ENCODE measurements around the gene KIAA0040. TPM values are rescaled to one million over a fixed set of nuclear protein-coding genes. Genes with fewer than 3 reads are reported as not detected.

The KIAA0040 gene
- total and polyA plus RNA-seq, 2 donors (not counting 1 experiment from before 2014, with no cell fraction given) = 93.6 to 106 TPM

GRCh38 chr1:175169286-175170018 lies 23.1 kb downstream of the KIAA0040 start:
- POLR2A ChIA-PET = no interaction called here
- Histone ChIP-seq H3K27ac (ENCODE audit: low read length in 2 of 2) (peak overlapping the region in 1 of 2 donors; percentile 40), H3K4me2 (replicated peaks; ENCODE audit: low read depth, low read length, poor library complexity, severe bottlenecking) (no peak overlapping the region), H3K9ac (ENCODE audit: low read length) (no peak overlapping the region), H3K27me3 (replicated peaks in 1 of 4; ENCODE audit: control extremely low read depth in 1 of 4, control insufficient read depth in 3 of 4, insufficient read depth in 4 of 4, low read length in 3 of 4) (no peaks in the 10 kb centered on the region), H4K20me1 (ENCODE audit: control insufficient read depth, insufficient read depth, low read length, poor library complexity, severe bottlenecking) (peaks cover 100% of the 10 kb centered on the region), H3K4me1 (ENCODE audit: control insufficient read depth in 2 of 2, insufficient read depth in 2 of 2, low read length in 2 of 2) (peaks cover 22 to 25% of the 10 kb centered on the region in 2 donors), H3K9me3 (ENCODE audit: control extremely low read depth in 1 of 3, control insufficient read depth in 2 of 3, insufficient read depth in 1 of 3, low read length in 2 of 3) (no peaks in the 10 kb centered on the region), H3K79me2 (ENCODE audit: control insufficient read depth, insufficient read depth, low read length) (peaks cover 77% of the 10 kb centered on the region), H3K36me3 (replicated peaks in 1 of 2; ENCODE audit: control extremely low read depth in 1 of 2, control insufficient read depth in 1 of 2, extremely low read depth in 1 of 2, insufficient read depth in 2 of 2, low read length in 1 of 2) (peaks cover 34 to 98% of the 10 kb centered on the region in 2 experiments), H2AFZ (ENCODE audit: insufficient read depth, low read depth, low read length, poor library complexity, severe bottlenecking) (no peak overlapping the region), H3K4me3 (ENCODE audit: control extremely low read depth in 1 of 5, extremely low read depth in 1 of 5, insufficient read depth in 1 of 5, low read depth in 2 of 5, low read length in 4 of 5) (no peak overlapping the region)
- TF ChIP-seq CTCF (IDR thresholded peaks at IDR 0.05) (no peak), EZH2 (IDR thresholded peaks at IDR 0.05; ENCODE audit: borderline replicate concordance, insufficient read depth, low read depth, low read length, poor library complexity, severe bottlenecking) (no peak)
- H3K9me3 Mint-ChIP-seq (ENCODE audit: insufficient read depth) = no peaks in the 10 kb centered on the region
- peak overlapping the region; percentile 77 for H3K27ac Mint-ChIP-seq
- intact Hi-C loops (cut with micrococcal nuclease) = no loop called here
- no peaks in the 10 kb centered on the region for H3K27me3 Mint-ChIP-seq
- WGBS (ENCODE audit: insufficient coverage) = no CpG with 5 or more reads among the region's 6 CpGs
- DNase-seq = no peak
- ATAC-seq (ENCODE audit: low read depth) = no peak
- CTCF ChIA-PET = interaction anchor here (2.2 to 5.4 kb wide), 3 partner anchors 14 to 150 kb away, joined by 11 to 40 read pairs (median 16); no protein-coding TSS in a partner anchor
- no peak overlapping the region for H3K4me3 Mint-ChIP-seq
- peaks cover 67% of the 10 kb centered on the region for H3K4me1 Mint-ChIP-seq

- intact Hi-C loops (cut with micrococcal nuclease) = no loop called here
- H3K27ac Mint-ChIP-seq = peak overlapping the region; percentile 51
- H3K9me3 Mint-ChIP-seq (ENCODE audit: insufficient read depth) = no peaks in the 10 kb centered on the region
- H4K20me1 ChIP-seq (ENCODE audit: control insufficient read depth, insufficient read depth, low read length, poor library complexity, severe bottlenecking) = peaks cover 97% of the 10 kb centered on the region
- H3K4me3 ChIP-seq (ENCODE audit: control extremely low read depth in 1 of 5, extremely low read depth in 1 of 5, insufficient read depth in 1 of 5, low read depth in 2 of 5, low read length in 4 of 5) = no peak overlapping the region
- peaks cover 18 to 20% of the 10 kb centered on the region in 2 donors for H3K4me1 ChIP-seq (ENCODE audit: control insufficient read depth in 2 of 2, insufficient read depth in 2 of 2, low read length in 2 of 2)
- H3K9ac ChIP-seq (ENCODE audit: low read length) = no peak overlapping the region
- H3K36me3 ChIP-seq (replicated peaks in 1 of 2; ENCODE audit: control extremely low read depth in 1 of 2, control insufficient read depth in 1 of 2, extremely low read depth in 1 of 2, insufficient read depth in 2 of 2, low read length in 1 of 2) = peaks cover 35 to 98% of the 10 kb centered on the region in 2 experiments
- H3K27me3 ChIP-seq (replicated peaks in 1 of 4; ENCODE audit: control extremely low read depth in 1 of 4, control insufficient read depth in 3 of 4, insufficient read depth in 4 of 4, low read length in 3 of 4) = no peaks in the 10 kb centered on the region
- DNase-seq = no peak
- ChIA-PET POLR2A (no interaction called here), CTCF (interaction anchor here (2.2 to 5.4 kb wide), 3 partner anchors 14 to 151 kb away, joined by 11 to 40 read pairs (median 16); no protein-coding TSS in a partner anchor)
- H3K9me3 ChIP-seq (ENCODE audit: control extremely low read depth in 1 of 3, control insufficient read depth in 2 of 3, insufficient read depth in 1 of 3, low read length in 2 of 3) = no peaks in the 10 kb centered on the region
- TF ChIP-seq CTCF (IDR thresholded peaks at IDR 0.05) = no peak
- TF ChIP-seq EZH2 (IDR thresholded peaks at IDR 0.05; ENCODE audit: borderline replicate concordance, insufficient read depth, low read depth, low read length, poor library complexity, severe bottlenecking) = no peak
- WGBS (ENCODE audit: insufficient coverage) = 100% methylated on average over 4 of the region's 4 CpGs
- no peak overlapping the region for H3K4me3 Mint-ChIP-seq
- no peak overlapping the region for H3K4me2 ChIP-seq (replicated peaks; ENCODE audit: low read depth, low read length, poor library complexity, severe bottlenecking)
- H3K79me2 ChIP-seq (ENCODE audit: control insufficient read depth, insufficient read depth, low read length) = peaks cover 71% of the 10 kb centered on the region
- H2AFZ ChIP-seq (ENCODE audit: insufficient read depth, low read depth, low read length, poor library complexity, severe bottlenecking) = no peak overlapping the region
- H3K27ac ChIP-seq (ENCODE audit: low read length in 2 of 2) = peak overlapping the region in 1 of 2 donors; percentile 40
- H3K4me1 Mint-ChIP-seq = peaks cover 61% of the 10 kb centered on the region
- H3K27me3 Mint-ChIP-seq = no peaks in the 10 kb centered on the region
- no peak for ATAC-seq (ENCODE audit: low read depth)
These were observed 23.8 kb downstream of the KIAA0040 start for GRCh38 chr1:175168782-175169181.

All from B cell (primary cell).